Ovary (tissue), 9 donors: ENCODE data around the gene TBPL1. TPM values are rescaled to one million over a fixed set of nuclear protein-coding genes. Genes with fewer than 3 reads are reported as not detected.
A peak's percentile ranks its signal among the peaks of the same experiment; 100 is the strongest.

Source experiments
- DNase-seq, 5 donors: peaks; one replicate each; pipeline ENCODE4 v3.0.0-alpha.2; 2019 to 2020
- H3K27ac ChIP-seq, 2 donors: fragments of 200-600 bp; one replicate each; pipeline versions ENCODE4 v1.5.1 to v1.8.0; 2019 to 2022
- H3K27me3 ChIP-seq: fragments of 200-600 bp; one replicate; pipeline ENCODE4 v1.8.0; 2022
- H3K36me3 ChIP-seq: fragments of 200-600 bp; sonication (generic); one replicate; pipeline ENCODE4 v1.5.1; 2019
- H3K4me1 ChIP-seq: one replicate; pipeline ENCODE4 v1.8.1; 2013; ENCODE audit warnings: mild to moderate bottlenecking, moderate library complexity; ENCODE audit not compliant: insufficient read depth
- H3K4me3 ChIP-seq: fragments of 200-600 bp; sonication (generic); one replicate; pipeline ENCODE4 v1.5.1; 2017
- H3K9me3 ChIP-seq, 2 donors: fragments of 200-600 bp in 1 of 2; sonication (generic) in 1 of 2; one replicate each; pipeline versions ENCODE4 v1.5.1 to v1.8.1; 2013 to 2019; ENCODE audit warnings: mild to moderate bottlenecking in 1 of 2, moderate library complexity in 1 of 2
- EP300 ChIP-seq: sonication (generic); formaldehyde crosslinking; IDR thresholded peaks from one replicate; pipeline ENCODE4 v1.6.1; 2017; ENCODE audit warnings: antibody characterized with exemption
- POLR2A ChIP-seq: fragments of 450-650 bp; IDR thresholded peaks from one replicate; pipeline ENCODE4 v1.6.1; 2017; ENCODE audit warnings: antibody characterized with exemption, mild to moderate bottlenecking, moderate library complexity
- WGBS, 3 donors: extraction: QIAGEN DNeasy Blood & Tissue Kit in 1 of 3; methylation state at CpG; one replicate each; pipeline versions ENCODE4 v1.1.5 to v1.1.7; 2013 to 2017; 5-methylcytosine and 5-hydroxymethylcytosine counted together
- intact Hi-C, 4 donors: fragments of 100-400 bp; cut with DNase I; formaldehyde crosslinking; loops; one replicate each; pipeline versions ENCODE4 v1.11.0 to v1.15.1; 2022 to 2023
- polyA plus RNA-seq, 2 donors: library from polyadenylated mRNA; stranded (reverse); fragments of 200-250 nt in 1 of 2; fragments of 350-450 nt in 1 of 2; fragmentation: Illumina TruSeq in 1 of 2; extraction: RNeasy Lipid Tissue Mini Kit (QIAGEN cat#74804) in 1 of 2; gene quantifications; one replicate each; pipeline ENCODE4 v1.2.3, GENCODE V29; 2013 to 2014
- total RNA-seq, 7 donors: library from RNA; depleted of rRNA in 2 of 7; stranded (reverse); fragments of >200 nt in 2 of 7; fragmentation: NEBNext Ultra II Directional in 3 of 7; extraction: Animal tissue kit (Norgen Biotek cat#: 25700) in 3 of 7; gene quantifications; one replicate each; pipeline versions ENCODE4 v1.1.0 to v1.2.4, GENCODE V29; 2016 to 2023
- TF ChIP-seq, protein P1 (sequence below), 3 donors: fragments of 450-650 bp in 2 of 3; fragments of 200-600 bp in 1 of 3; IDR thresholded peaks; one replicate each; pipeline versions ENCODE4 v1.5.1 to v1.8.0; 2016 to 2022; ENCODE audit warnings: antibody characterized with exemption in 3 of 3, mild to moderate bottlenecking in 1 of 3
- donor health status: DM: no; HTN: no; CAD: no; lungs with moderate emphysema.
- donor health status: DM: no; HTN: no; CAD: no.
- donor health status: Bipolar disorder and iron deficiency.
- donor health status: DM: yes; HTN: yes; CAD: no.
- donor health status: DM: no; HTN: no; CAD: no.
- donor health status: DM: yes; HTN: yes; CAD: no.

Gene TBPL1
- total and polyA plus RNA-seq, 9 donors, result 13.3 to 25.2 (median 18.6) TPM

DNA sequence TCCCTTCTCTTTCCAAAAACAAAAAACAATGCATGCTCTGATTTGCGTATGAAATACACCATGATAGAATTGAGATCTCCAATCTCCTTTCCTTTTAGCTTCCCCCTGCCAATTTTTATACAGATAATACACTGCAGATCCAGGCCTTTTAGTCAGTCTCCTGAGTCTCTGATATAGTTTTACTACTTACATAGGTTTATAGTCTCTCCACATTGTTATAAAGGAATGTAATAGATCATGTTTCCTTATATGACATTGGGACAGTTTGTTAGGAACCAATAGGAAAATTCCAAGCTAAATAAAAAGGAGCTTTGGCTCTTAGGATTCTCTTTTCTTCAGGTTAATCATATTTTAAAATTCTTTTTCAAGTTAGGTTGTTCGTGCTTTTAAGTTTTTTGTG is 36.5 kb downstream of the TBPL1 start:
- Histone ChIP-seq H3K4me1 (peaks cover 1% of the 10 kb centered on the region), H3K4me3 (no peak overlapping the region), H3K36me3 (no peaks in the 10 kb centered on the region), H3K9me3 (no peaks in the 10 kb centered on the region), H3K27ac (no peak overlapping the region), H3K27me3 (no peaks in the 10 kb centered on the region)
- no peak for DNase-seq
- intact Hi-C loops, result no loop called here
- 85 to 86% (median 85%) methylated on average over 2 of the region's 2 CpGs for WGBS, 3 donors
- no peak for TF ChIP-seq POLR2A
- no peak for TF ChIP-seq EP300
- TF ChIP-seq, protein P1, sequence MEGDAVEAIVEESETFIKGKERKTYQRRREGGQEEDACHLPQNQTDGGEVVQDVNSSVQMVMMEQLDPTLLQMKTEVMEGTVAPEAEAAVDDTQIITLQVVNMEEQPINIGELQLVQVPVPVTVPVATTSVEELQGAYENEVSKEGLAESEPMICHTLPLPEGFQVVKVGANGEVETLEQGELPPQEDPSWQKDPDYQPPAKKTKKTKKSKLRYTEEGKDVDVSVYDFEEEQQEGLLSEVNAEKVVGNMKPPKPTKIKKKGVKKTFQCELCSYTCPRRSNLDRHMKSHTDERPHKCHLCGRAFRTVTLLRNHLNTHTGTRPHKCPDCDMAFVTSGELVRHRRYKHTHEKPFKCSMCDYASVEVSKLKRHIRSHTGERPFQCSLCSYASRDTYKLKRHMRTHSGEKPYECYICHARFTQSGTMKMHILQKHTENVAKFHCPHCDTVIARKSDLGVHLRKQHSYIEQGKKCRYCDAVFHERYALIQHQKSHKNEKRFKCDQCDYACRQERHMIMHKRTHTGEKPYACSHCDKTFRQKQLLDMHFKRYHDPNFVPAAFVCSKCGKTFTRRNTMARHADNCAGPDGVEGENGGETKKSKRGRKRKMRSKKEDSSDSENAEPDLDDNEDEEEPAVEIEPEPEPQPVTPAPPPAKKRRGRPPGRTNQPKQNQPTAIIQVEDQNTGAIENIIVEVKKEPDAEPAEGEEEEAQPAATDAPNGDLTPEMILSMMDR (IDR thresholded peaks at IDR 0.05), result no peak

DNA sequence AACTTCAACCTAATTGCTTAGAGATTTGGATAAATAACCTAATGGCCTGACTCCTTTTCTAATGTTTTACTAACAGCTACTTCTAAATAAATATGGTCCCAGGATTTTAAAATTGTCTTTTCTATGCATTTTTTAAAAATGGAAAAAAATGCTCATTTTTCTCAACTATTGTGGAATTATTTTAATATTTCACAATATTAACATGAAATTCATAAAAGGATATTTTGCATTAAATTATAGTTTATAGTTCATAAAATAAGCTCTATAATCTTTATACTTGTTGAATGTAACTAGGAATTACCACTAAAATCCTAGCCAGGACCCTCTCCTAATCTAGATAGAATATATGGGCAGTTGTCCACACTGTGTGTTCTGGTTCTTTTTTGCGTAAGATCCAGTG is 37.3 kb downstream of the TBPL1 start:
- H3K27ac ChIP-seq, result no peak overlapping the region
- WGBS, 3 donors, result 92 to 100% (median 98%) methylated on average over 1 of the region's 1 CpG

DNA sequence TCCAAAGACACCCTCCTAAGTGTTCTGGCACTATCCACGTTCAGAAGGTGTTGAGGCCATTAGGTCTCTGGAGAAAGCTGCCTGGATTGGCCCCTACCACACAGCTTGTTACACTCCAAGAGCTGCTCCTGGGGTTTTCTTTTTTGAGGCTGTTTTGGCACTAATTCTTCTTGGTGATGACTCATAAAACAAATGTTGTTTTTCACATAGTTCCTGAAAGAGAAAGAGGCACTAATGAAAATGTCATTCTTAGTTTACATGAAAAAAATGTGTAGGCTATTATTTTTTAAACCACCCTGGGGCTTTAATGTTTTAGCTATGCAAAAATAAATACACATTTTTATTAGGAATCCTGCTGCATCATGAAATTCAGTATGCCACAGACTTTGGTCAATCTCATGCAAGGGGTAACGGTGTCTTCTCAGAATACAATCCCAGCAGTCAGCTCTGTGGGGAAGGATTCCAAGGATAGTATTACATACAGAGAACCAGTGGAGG is 38.1 kb downstream of the TBPL1 start:
- H3K27ac ChIP-seq, result no peak overlapping the region
- no peaks in the 10 kb centered on the region for H3K27me3 ChIP-seq
- peaks cover 1% of the 10 kb centered on the region for H3K4me1 ChIP-seq
- no peaks in the 10 kb centered on the region for H3K9me3 ChIP-seq
- no peak overlapping the region for H3K4me3 ChIP-seq
- intact Hi-C loops, result no loop called here
- no peaks in the 10 kb centered on the region for H3K36me3 ChIP-seq
- 32 to 49% (median 49%) methylated on average over 2 of the region's 2 CpGs for WGBS, 3 donors
- TF ChIP-seq EP300 (no peak), POLR2A (no peak)
- TF ChIP-seq, protein P1 (IDR thresholded peaks at IDR 0.05), result no peak
- DNase-seq, result no peak

More for the DNA sequence above, 37.3 kb downstream of the TBPL1 start:
- TF ChIP-seq POLR2A (no peak), EP300 (no peak)
- TF ChIP-seq, protein P1 (IDR thresholded peaks at IDR 0.05), result no peak
- H3K9me3 ChIP-seq, result no peaks in the 10 kb centered on the region
- H3K4me1 ChIP-seq, result peaks cover 1% of the 10 kb centered on the region
- H3K27me3 ChIP-seq, result no peaks in the 10 kb centered on the region
- DNase-seq, result no peak
- intact Hi-C loops, result no loop called here
- no peak overlapping the region for H3K4me3 ChIP-seq
- H3K36me3 ChIP-seq, result no peaks in the 10 kb centered on the region

DNA sequence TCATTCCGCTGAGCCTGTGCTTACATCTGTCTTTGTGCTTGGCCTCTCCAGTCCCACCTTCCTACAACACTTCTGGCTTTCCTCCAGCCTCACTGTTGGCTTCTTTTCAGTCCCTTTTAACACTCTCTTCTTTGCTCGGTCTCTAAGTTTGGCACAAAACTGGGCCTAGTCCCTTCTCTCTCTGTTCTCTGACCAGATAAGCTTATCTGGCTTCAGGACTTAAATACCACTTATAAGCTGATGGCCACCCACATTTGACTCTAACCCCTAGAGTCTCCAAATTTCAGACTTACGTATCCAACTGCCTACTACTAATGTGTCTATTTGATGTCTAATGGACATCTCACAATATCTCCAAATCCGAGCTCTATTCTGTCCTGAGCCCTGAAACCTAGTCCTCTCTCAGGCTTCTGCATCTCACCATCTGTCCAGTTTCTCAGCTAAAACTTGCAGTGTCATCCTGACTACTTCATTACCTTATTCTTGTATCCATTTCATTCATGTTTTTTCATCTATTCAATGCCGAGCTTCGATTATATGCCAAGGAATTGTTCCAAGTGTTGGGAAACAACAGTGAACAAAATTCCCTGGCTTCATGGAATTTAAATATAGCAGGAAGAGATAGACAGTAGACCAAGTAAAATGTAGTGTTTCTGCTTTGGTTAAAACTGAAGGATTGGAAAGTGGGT is 40.1 kb downstream of the TBPL1 start:
- WGBS, 3 donors, result 43 to 50% (median 47%) methylated on average over 6 of the region's 6 CpGs
- no peaks in the 10 kb centered on the region for H3K36me3 ChIP-seq
- no peak for TF ChIP-seq POLR2A
- TF ChIP-seq, protein P1 (IDR thresholded peaks at IDR 0.05), result no peak
- TF ChIP-seq EP300, result no peak
- intact Hi-C loops, result no loop called here
- peaks cover 1% of the 10 kb centered on the region for H3K4me1 ChIP-seq
- no peak overlapping the region for H3K4me3 ChIP-seq
- H3K27ac ChIP-seq, result no peak overlapping the region
- no peaks in the 10 kb centered on the region for H3K9me3 ChIP-seq
- no peaks in the 10 kb centered on the region for H3K27me3 ChIP-seq
- DNase-seq, result peak in 1 of 5 donors; percentile 17
